Stomach smooth muscle (tissue), 2 donors: ENCODE results near the gene ANKS6.
"Not testable (repeated sequence)": the region's sequence is repeated elsewhere in the genome, so short reads cannot be mapped to it uniquely, and the experiment has no call there.

ENCODE experiments used
- H3K27ac ChIP-seq: one replicate; pipeline ENCODE4 v1.7.0; 2013; ENCODE audit warnings: mild to moderate bottlenecking, low read length, inconsistent platforms
- H3K27me3 ChIP-seq, 2 donors: one replicate each; pipeline ENCODE4 v1.7.0; 2013; ENCODE audit warnings: low read length in 2 of 2; ENCODE audit not compliant: insufficient read depth in 2 of 2, control insufficient read depth in 1 of 2
- H3K36me3 ChIP-seq, 2 donors: one replicate each; pipeline ENCODE4 v1.7.0; 2013; ENCODE audit warnings: low read length in 2 of 2; ENCODE audit not compliant: control insufficient read depth in 2 of 2, insufficient read depth in 2 of 2
- H3K4me1 ChIP-seq: one replicate; pipeline ENCODE4 v1.7.0; 2013; ENCODE audit warnings: low read length; ENCODE audit not compliant: control insufficient read depth, insufficient read depth
- H3K4me3 ChIP-seq, 2 donors: one replicate each; pipeline ENCODE4 v1.7.0; 2013; ENCODE audit warnings: low read length in 2 of 2
- H3K9ac ChIP-seq, 2 donors: one replicate each; pipeline ENCODE4 v1.7.0; 2013; ENCODE audit warnings: low read length in 2 of 2, mild to moderate bottlenecking in 1 of 2
- H3K9me3 ChIP-seq, 2 donors: one replicate each; pipeline ENCODE4 v1.7.0; 2013; ENCODE audit warnings: low read length in 2 of 2; ENCODE audit not compliant: control insufficient read depth in 2 of 2
- donor health status: healthy.
- donor health status: Pancreatic carcinoma.

ANKS6 gene

GRCh38 chr9:98700801-98701200 is 95.6 kb downstream of the ANKS6 start:
- Histone ChIP-seq H3K36me3 (no peaks in the 10 kb centered on the region), H3K9ac (no peak overlapping the region), H3K4me1 (no peaks in the 10 kb centered on the region), H3K27me3 (peaks cover 17 to 19% of the 10 kb centered on the region in 2 donors), H3K9me3 (peaks cover 7 to 10% of the 10 kb centered on the region in 2 donors), H3K4me3 (no peak overlapping the region), H3K27ac (no peak overlapping the region)

- Histone ChIP-seq H3K9me3 (peaks cover 6 to 7% of the 10 kb centered on the region in 2 donors), H3K36me3 (no peaks in the 10 kb centered on the region), H3K9ac (no peak overlapping the region), H3K27ac (no peak overlapping the region), H3K27me3 (peaks cover under 1 to 17% of the 10 kb centered on the region in 2 donors), H3K4me1 (no peaks in the 10 kb centered on the region), H3K4me3 (no peak overlapping the region)
Measured at GRCh38 chr9:98698856-98699255, 97.5 kb downstream of the ANKS6 start.

GRCh38 chr9:98694943-98695342 is 101.4 kb downstream of the ANKS6 start:
- no peak overlapping the region for H3K4me3 ChIP-seq
- no peak overlapping the region for H3K9ac ChIP-seq
- H3K27me3 ChIP-seq: peaks cover 0 to 11% of the 10 kb centered on the region in 2 donors
- H3K27ac ChIP-seq: no peak overlapping the region
- H3K9me3 ChIP-seq: no peaks in the 10 kb centered on the region
- no peaks in the 10 kb centered on the region for H3K36me3 ChIP-seq
- no peaks in the 10 kb centered on the region for H3K4me1 ChIP-seq

GRCh38 chr9:98692392-98692791 is 104.0 kb downstream of the ANKS6 start:
- no peak overlapping the region for H3K27ac ChIP-seq
- H3K36me3 ChIP-seq: no peaks in the 10 kb centered on the region
- no peak overlapping the region for H3K4me3 ChIP-seq
- H3K9ac ChIP-seq: no peak overlapping the region
- no peaks in the 10 kb centered on the region for H3K4me1 ChIP-seq
- H3K9me3 ChIP-seq: no peaks in the 10 kb centered on the region
- H3K27me3 ChIP-seq: peaks cover 0 to 11% of the 10 kb centered on the region in 2 donors

GRCh38 chr9:98691890-98692289 is 104.5 kb downstream of the ANKS6 start:
- Histone ChIP-seq H3K27ac (no peak overlapping the region), H3K9ac (no peak overlapping the region), H3K4me3 (no peak overlapping the region), H3K36me3 (no peaks in the 10 kb centered on the region), H3K9me3 (no peaks in the 10 kb centered on the region), H3K4me1 (no peaks in the 10 kb centered on the region), H3K27me3 (peaks cover 0 to 11% of the 10 kb centered on the region in 2 donors)

- Histone ChIP-seq H3K4me1 (no peaks in the 10 kb centered on the region), H3K4me3 (no peak overlapping the region), H3K27me3 (peaks cover 0 to 6% of the 10 kb centered on the region in 2 donors), H3K9ac (no peak overlapping the region), H3K27ac (no peak overlapping the region), H3K36me3 (no peaks in the 10 kb centered on the region), H3K9me3 (no peaks in the 10 kb centered on the region)
Measured at GRCh38 chr9:98690686-98691085, 105.7 kb downstream of the ANKS6 start.

- Histone ChIP-seq H3K4me3 (no peak overlapping the region), H3K9ac (no peak overlapping the region), H3K27ac (no peak overlapping the region), H3K4me1 (no peaks in the 10 kb centered on the region), H3K27me3 (peaks cover 0 to 3% of the 10 kb centered on the region in 2 donors), H3K9me3 (no peaks in the 10 kb centered on the region), H3K36me3 (no peaks in the 10 kb centered on the region)
Measured at GRCh38 chr9:98688710-98689495, 107.5 kb downstream of the ANKS6 start.

GRCh38 chr9:98687911-98688310 is 108.4 kb downstream of the ANKS6 start:
- Histone ChIP-seq H3K27me3 (peaks cover 0 to 3% of the 10 kb centered on the region in 2 donors), H3K36me3 (no peaks in the 10 kb centered on the region), H3K27ac (no peak overlapping the region), H3K9me3 (no peaks in the 10 kb centered on the region), H3K9ac (no peak overlapping the region), H3K4me1 (no peaks in the 10 kb centered on the region), H3K4me3 (no peak overlapping the region)

- Histone ChIP-seq H3K9me3 (no peaks in the 10 kb centered on the region), H3K9ac (no peak overlapping the region), H3K27me3 (peaks cover 0 to 2% of the 10 kb centered on the region in 2 donors), H3K4me1 (no peaks in the 10 kb centered on the region), H3K4me3 (no peak overlapping the region), H3K27ac (no peak overlapping the region), H3K36me3 (no peaks in the 10 kb centered on the region)
Measured at GRCh38 chr9:98686961-98687855, 109.1 kb downstream of the ANKS6 start.

- H3K4me3 ChIP-seq, H3K9ac ChIP-seq, H3K27me3 ChIP-seq, H3K9me3 ChIP-seq, H3K4me1 ChIP-seq, H3K27ac ChIP-seq, H3K36me3 ChIP-seq: not testable (repeated sequence)
Measured at GRCh38 chr9:98684816-98685215, 111.5 kb downstream of the ANKS6 start.
